Stimulated activated CD4-positive, alpha-beta T cell treated with anti-CD3 and anti-CD28 coated beads, Interleukin-4, amount 100 ng/mL, for 4 hours (primary cell): ENCODE results near the gene USP35.

Source experiments
- DNase-seq, 2 experiments: peaks; one replicate each; pipeline ENCODE4 v3.0.0-alpha.2; 2020

USP35 gene

DNA sequence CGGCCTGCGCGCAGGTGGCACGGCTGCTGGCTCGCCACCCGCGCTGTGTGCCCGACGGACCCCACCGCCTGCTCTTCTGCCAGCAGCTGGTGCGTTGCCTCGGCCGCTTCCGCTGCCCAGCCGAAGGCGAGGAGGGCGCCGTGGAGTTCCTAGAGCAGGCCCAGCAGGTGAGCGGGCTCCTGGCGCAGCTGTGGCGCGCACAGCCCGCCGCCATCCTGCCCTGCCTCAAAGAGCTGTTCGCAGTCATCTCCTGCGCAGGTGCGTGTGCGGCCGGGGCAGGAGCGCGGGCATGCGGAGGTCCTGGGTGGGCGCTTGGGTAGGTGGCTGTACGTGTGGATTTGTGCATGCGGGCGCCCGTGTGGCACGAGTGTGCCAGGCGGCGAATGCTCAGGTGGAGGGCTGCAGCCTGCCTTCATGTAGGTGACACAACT is 8.0 kb downstream of the USP35 start:
- no peak for DNase-seq

DNA sequence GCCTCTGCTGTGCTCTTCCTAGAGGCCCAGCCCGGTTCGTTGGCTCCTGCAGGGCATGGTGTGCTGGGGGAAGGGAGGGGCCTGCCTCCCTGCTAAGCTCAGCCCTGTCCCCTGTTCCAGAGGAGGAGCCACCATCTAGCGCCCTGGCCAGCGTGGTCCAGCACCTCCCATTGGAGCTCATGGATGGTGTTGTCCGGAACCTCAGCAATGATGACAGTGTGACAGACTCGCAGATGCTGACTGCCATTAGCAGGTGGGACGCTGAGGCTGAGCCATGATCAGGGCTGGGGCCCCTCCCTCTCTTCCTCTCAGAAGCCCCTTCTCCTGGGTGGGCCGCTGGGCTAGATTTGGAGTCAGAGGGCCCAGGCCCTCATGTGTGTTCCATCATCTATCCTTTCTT is 9.1 kb downstream of the USP35 start:
- DNase-seq: no peak

DNA sequence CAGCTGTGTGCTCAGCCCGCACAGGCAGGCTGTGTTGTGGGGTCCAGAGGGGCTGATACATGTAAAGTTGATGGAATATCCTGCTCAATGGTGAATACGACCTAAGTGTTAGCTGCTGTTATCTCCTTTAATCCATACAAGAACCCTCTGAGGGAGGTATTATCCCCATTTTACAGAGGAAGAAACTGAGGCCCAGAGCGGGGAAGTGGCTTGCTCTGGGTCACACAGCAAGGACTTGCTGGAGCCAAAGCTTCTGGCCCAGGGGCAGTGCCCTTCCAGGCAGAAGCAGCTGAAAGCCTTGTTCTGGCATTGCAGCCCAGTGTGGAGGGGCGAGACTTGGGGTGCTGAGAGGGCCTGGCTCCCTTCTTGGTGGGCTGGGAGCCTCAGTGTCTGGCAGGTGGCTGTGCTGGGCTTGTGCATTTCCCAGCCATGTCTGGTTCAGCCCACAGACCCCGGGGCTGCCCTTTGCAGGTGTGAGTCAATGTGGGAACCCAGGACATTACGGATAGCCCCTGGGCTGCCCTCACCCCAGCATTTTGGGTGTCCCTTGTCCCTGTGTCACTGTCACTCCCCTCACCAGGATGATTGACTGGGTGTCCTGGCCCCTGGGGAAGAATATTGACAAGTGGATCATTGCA is 10.4 kb downstream of the USP35 start:
- DNase-seq: no peak

DNA sequence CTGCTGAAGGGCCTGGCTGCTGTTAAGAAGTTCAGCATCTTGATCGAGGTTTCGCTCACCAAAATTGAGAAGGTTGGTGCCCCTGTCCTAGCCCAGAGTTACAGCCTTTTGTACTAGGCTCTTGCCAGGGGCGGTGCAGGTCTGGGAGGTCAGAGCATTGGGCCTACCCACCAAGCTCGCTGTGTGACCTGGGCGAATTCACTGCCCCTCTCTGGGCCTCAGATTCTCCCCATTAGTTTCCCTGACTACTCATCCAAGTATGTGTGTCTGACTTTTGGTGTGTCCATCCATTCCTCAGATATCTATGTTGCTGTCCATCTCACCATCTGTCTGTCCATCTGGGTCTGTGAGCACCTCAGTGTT is 10.9 kb downstream of the USP35 start:
- no peak for DNase-seq

DNA sequence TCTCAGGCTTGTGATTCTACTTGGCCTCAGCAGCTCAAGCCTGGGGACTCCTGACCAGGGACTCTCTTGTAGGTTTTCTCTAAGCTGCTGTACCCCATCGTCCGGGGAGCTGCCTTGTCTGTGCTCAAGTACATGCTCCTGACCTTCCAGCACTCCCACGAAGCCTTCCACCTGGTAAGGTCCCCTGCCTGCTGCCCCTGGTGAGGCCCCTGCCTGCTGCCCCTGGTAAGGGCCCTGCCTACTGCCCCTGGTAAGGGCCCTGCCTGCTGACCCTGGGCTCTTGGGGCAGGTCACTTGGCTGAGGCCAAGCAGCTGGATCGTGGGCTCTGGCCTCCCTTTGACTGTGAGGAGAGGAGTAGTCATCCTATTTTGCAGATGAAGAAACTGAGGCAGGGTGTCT is 11.3 kb downstream of the USP35 start:
- DNase-seq: no peak

DNA sequence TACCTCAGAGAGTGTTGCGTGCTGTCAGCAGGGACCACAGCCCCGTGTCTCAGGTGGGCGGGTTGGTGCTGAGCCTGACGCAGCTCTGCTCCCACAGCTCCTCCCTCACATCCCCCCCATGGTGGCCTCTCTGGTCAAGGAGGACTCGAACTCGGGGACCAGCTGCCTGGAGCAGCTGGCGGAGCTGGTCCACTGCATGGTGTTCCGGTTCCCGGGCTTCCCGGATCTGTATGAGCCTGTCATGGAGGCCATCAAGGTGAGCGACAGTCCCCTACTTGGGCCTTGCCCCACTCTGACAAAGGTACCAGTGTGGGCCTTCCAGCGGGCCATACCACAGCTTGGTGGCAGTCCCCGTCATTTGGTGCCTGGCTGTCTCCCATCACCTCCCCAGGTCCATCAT is 11.8 kb downstream of the USP35 start:
- DNase-seq: no peak

DNA sequence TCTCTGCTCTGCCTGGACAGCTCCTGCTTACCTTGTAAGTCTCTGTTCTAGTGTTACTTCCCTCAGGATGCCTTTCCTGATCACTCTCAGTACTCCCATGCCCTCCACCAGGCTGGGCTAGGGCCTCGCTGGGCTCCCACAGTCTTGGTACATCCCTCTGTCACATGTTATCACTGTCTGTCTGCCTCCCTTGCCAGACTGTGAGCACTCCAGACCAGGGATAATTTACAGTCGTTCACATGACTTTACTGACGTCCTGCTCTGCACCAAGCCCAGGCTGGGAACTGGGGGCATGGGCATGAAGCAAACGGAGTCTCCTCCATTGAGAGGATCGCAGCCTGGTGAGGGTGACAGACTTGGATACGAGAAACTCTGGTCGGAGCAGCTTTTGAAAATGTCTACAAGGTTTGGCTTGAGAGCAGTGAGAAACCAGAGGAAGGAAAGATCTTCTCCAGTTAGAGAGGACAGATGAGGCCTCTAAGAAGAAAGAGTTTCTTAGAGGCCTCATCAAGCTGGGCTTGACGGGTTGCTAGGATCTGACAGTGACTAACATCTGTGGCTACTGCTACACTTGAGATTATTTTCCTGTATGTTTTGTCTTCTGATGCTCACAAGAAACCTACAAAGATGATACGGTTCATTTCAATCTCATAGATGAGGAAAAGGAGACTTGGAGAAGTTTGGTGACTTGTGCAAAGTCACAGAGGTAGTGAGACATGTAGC is 12.5 kb downstream of the USP35 start:
- no peak for DNase-seq

DNA sequence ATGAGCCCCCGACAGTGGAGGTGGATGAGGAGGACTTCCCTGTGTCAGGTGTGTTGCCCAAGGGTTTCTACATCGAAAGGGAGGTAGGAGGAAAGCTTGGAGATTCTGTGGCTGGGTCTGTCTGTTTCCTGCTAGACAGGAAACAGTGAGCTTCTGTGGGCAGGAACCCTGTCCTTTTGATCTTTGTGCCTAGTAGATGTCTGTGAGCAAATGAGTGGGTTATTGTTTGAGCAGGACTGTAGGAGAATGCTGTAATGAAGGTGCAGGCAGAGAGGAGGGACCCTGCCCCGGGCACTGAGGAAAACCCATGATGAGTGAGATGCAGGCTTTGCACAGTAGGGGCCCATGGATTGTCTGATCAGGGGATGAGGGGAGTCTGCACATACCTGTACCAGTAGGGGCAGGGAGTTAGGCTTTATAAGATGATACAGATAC is 14.0 kb downstream of the USP35 start:
- peak in 1 of 2 experiments; percentile 60 for DNase-seq

DNA sequence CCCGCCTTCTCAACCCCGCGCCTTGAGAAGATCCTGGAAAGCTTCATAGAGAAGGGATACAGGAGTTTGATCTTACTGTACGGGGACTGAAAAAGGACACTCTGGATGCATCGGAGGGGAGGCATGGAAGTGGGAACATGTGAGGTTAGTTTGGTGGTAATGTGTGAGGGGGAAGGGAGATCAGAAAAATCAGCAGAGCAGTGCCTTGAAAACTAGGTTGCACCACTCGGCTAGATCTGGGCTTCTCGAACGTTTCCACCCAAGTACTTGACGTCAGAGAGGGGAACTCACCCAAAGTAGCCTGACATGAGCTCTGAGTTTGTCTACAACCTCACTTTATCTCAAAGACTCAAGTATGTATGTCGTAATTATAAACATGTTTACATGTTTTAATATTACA is 14.5 kb downstream of the USP35 start:
- peak in 1 of 2 experiments; percentile 45 for DNase-seq

DNA sequence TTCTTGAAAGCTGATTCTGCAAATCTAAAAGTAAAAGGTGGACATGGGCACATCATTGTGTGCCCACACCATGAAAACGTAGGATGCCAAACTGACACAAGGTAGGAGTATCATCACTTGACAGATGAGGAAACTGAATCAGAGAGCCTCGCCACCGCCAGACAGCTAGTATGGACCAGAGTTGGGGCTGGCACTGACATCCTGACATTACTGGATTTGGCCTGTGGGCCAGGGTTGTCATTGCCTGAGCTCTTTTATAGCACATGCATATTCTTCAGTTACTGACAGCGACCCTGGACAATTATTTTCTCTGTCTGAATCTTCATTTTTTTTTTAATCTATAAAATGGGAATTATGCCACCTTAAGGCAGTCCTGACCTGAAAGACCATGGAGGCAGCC is 16.5 kb downstream of the USP35 start:
- no peak for DNase-seq

DNA sequence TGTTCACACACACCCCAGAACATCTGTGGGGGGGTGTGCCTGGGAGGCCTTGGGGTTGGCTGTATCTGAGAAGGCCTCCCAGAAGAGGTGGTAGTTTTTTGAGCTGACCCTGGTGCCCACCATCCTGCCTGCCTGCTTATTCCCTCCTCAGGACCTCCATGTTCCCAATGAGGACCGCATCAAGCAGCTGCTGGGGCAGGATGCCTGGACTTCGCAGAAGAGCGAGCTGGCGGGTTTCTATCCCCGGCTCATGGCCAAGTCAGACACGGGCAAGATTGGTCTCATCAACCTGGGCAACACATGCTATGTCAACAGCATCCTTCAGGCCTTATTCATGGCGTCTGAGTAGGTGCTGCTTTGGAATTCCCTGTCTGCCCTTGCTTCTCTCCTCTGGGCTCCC is 17.0 kb downstream of the USP35 start:
- no peak for DNase-seq

DNA sequence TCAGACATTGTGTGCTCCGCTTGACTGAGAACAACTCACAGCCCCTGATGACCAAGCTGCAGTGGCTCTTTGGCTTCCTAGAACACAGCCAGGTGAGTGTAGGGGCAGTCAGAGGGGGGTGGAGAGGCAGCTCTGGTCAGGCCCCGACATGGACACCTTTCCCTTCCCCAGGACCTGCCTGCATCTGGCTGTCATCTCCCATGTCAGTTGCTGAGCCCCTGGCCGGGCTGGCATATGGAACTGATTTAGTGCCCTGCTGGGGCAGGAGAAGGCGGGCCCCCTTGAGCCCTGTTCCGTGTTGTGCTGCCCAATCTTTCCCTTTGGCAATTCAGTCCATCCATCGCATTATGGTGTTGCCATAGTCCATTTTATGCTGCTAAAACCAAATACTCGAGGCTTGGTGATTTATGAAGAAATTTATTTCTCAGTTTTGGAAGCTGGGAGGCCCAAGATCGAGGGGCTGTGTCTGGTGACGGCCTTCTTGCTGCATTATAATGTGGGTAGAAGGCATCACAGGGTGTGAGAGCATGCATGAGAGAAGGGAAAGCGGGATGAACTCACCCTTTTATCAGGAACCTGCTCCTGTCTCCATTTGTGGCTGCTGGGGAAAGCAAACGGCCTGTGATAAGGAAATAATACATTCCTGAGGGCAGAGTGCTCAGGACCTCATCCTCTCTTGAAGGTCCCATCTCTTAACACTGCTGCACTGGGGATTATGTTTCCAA is 19.0 kb downstream of the USP35 start:
- DNase-seq: no peak

DNA sequence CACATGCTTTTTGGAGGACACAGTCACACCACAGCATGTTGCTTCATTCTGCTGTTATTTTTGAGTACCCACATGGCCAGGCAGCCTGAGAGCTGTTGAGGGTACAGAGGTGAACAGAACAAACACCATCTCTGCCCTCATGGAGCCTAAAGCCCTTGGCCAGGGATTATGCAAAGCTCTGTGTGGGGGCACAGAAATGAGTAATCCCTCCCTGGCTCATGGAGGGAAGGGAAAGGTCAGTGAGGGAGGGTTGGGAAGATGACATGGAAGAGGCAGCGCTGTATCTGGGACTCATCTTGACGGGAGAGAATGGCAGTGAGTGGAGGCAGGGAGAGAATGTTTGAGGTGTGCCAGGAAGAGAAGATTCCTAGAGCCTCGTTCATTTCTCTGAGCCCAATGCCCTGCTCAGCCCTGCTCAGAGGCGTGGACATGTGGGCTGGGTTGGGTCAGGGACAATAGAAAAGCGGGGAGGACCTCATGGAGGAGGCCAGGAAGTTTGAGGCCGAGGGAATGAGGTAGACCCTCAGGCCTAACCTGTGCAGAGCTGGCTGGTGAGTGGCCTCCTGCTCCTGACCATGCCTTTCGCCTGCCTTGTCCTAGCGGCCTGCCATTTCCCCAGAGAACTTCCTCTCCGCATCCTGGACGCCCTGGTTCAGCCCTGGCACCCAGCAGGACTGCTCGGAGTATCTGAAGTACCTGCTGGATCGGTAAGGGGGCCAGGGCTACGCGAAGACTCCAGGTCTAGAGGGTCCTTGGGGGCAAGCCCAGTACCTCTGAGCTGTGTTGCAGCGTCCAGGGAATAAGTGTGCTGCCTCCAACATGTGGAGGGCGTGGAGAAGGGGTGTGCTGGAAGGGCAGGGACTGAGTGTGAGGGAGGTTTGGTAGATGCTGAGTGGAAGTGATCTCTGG is 19.8 kb downstream of the USP35 start:
- no peak for DNase-seq

DNA sequence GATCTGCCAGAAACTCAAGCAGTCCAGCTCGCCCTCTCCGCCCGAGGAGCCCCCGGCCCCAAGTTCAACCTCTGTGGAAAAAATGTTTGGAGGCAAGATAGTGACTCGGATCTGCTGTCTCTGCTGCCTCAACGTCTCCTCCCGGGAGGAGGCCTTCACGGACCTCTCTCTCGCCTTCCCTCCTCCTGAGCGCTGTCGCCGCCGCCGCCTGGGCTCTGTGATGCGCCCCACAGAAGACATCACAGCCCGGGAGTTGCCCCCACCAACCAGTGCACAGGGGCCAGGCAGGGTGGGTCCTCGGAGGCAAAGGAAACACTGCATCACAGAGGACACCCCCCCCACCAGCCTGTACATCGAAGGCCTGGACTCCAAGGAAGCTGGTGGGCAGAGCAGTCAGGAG is 20.8 kb downstream of the USP35 start:
- DNase-seq: no peak

DNA sequence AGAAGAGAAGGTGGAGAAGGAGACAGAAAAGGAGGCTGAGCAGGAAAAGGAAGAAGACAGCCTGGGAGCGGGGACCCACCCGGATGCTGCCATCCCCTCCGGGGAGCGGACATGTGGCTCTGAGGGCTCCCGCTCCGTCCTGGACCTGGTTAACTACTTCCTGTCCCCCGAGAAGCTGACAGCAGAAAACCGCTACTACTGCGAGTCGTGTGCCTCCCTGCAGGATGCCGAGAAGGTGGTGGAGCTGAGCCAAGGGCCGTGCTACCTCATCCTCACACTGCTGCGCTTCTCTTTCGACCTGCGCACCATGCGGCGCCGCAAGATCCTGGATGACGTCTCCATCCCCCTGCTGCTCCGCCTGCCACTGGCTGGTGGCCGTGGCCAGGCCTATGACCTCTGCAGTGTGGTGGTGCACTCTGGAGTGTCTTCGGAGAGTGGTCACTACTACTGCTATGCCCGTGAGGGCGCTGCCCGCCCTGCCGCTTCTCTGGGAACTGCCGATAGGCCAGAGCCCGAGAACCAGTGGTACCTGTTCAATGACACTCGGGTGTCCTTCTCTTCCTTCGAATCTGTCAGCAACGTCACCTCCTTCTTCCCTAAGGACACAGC is 21.4 kb downstream of the USP35 start:
- DNase-seq: no peak

DNA sequence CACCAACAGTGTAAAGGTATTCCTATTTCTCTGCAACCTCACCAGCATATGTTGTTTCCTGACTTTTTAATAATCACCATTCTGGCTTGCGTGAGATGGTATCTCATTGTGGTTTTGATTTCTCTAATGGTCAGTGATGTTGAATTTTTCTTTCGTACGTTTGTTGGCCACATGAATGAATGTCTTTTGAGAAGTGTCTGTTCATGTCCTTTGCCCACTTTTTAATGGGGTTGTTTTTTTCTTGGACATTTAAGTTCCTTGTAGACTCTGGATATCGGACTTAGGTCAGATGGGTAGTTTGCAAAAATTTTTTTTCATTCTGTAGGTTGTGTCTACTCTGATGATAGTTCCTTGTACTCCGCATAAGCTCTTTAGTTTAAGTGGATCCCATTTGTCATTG is 22.8 kb downstream of the USP35 start:
- no peak for DNase-seq

DNA sequence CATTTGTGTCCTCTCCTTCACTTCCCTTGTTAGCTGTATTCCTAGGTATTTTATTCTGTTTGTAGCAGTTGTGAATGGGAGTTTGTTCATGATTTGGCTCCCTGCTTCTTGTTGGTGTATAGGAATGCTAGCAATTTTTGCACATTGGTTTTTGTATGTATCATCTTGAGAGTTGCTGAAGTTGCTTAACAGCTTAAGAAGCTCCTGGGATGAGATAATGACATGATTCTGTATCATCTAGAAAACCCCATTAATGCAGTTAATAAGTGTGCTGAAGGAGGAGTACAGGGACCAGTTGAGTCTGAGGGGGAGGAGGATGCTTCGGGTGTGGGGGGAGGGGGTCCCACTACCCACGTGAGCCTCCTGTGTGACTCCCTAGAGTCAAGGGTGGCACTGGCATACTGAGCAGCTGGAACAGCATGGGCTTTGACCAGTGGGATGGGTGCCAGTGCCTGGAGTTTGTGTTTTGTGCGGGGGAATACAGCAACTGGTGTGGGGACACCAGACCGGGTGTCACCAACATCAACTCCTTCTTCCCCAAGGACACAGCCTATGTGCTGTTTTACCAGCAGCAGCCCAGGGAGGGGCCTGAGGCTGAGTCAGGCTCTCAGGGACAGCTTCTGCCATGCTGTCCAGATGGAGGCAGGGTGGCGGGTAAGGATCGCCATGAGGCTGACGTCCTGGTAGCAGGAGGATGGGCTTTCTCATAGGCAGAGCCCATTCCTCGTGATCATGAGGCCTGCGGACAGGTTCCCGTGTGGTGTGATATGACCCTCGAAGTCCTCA is 24.1 kb downstream of the USP35 start:
- DNase-seq: no peak

DNA sequence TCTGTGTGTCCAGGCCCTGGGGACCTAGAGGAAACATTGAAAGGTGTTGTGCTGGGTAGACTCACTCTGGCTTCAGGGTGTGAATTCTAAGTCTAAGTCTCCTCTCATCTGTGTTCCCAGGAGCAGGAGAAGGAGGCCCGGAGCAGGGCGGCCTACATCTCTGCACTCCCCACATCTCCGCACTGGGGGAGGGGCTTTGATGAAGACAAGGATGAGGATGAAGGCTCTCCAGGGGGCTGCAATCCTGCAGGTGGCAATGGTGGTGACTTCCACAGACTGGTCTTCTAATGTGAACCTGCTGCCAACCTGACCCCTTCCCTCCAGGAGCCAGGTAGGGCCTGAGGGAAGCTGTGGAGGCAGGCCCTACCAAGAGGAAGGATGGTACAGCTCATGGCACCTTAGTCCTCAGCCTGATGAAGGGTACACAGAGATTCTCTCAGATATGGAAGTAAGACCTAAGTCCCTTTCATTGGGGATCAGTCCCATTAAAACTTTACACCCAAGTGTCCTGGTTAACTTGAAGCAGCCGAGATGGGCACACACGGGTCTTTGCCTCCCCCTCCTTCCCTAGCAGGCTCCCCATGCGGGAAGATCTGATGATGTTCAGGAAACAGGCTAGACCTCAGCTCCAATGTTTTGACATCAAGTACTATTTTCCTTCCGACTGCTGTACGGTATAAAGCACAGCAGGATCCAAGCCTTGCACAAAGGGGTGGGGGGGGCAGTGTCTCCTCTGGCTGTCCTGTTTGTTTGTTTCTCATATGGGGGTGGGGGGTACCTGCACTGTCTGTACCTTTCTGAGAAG is 25.0 kb downstream of the USP35 start:
- DNase-seq: no peak

DNA sequence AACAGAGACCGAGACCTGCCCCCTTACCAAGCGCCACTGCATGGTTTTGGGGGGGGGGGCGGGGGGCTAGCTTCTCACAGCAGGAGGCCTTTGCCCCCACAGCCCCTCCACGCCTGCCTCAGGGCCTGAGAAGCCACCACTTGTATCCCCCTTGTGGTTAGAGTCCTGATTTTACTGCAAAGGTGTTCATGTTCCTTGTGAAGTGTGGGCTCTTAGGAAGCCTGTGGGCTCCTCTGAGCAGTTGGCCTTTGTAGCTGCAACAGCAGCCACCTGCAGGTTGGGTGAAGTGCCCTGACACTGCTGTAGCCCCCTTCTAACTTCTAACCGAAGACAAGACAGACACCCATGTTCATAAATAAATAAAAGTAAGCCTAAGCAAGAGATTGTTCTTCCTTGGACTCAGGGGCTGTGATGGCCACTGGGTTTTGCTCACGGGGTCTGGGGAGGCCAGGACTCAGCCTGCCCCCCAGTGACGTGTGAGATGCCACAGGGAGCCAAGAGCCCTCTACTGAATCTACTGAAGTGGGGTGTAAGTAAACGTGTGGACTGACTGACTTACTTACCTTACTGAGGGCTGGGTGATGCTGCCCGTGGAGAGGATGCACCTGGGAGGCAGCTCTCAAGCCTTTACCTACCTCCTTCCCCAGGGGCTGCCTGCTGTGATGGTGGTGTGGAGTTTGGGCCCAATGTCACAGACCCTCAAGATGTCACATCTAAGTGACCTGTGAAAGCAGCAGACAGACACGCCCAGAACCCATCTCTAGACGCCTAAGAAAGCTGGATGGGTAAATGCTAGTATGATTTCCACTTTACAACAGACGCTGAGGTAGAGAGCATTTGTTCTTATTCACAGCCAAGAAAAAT is 25.8 kb downstream of the USP35 start:
- DNase-seq: no peak

DNA sequence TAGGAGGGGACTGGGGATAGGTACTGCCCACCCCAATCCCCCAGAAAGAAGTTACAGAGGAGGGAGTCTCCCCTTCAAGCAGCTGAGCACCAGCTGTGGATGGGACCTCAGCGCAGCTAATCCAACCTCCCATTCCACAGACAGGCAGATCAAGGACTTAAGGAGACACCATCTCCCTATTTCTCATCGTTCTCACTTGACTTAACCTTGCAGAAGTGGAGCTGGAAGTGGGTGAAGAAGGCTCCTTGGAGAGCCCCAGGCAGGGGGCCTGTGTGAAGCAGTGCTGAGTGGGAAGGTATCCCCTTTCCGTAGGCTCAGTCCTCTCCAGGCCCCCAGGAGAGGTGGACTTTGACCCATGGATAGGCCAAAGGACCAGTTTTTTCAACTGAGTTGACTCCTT is 27.3 kb downstream of the USP35 start:
- DNase-seq: no peak
